Astrocyte (in vitro differentiated cells and primary cell): ENCODE data around the gene ITGA8.

ENCODE experiments used
- CTCF ChIP-seq: IDR thresholded peaks from 2 replicates; pipeline ENCODE4 v1.5.1; 2011; ENCODE audit warnings: low read depth, mild to moderate bottlenecking, inconsistent platforms, low read length, moderate library complexity; ENCODE audit not compliant: insufficient read depth
- EZH2 ChIP-seq: IDR thresholded peaks from 2 replicates; pipeline ENCODE4 v1.6.1; 2012; ENCODE audit warnings: mild to moderate bottlenecking, low read length, inconsistent platforms; ENCODE audit not compliant: insufficient read depth

- TF ChIP-seq CTCF (no peak), EZH2 (no peak)
Observed at GRCh38 chr10:15718694-15719048, 1.1 kb downstream of the ITGA8 start.
